ENCODE data around the gene VWA5B1. TPM values are rescaled to one million over a fixed set of nuclear protein-coding genes. Genes with fewer than 3 reads are reported as not detected.

VWA5B1 gene
- polyA plus RNA-seq, 1 donor (not counting 4 experiments of a cell fraction or from before 2014, with no cell fraction given), result not detected

DNA sequence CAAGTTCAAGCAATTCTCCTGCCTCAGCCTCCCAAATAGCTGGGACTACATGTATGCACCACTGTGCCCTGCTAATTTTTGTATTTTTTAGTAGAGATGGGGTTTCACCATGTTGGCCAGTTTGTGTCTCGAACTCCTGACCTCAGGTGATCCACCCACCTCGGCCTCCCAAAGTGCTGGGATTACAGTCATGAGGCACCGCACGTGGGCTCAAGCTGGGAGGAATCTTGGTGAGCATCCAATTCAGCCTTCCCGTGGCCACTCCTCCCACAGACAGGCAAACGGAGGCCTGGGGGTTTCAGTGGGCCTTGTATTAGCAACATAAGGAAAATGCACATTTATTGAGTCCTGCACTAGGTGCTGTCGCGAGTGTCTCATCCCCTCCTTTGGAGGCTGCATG, 24.5 kb upstream of the VWA5B1 start:
- no peaks in the 10 kb centered on the region for H3K9me3 ChIP-seq (ENCODE audit: control insufficient read depth, low read depth, low read length)
- no peaks in the 10 kb centered on the region for H3K79me2 ChIP-seq (ENCODE audit: control insufficient read depth, insufficient read depth, low read length)
- H3K9ac ChIP-seq (ENCODE audit: control insufficient read depth, extremely low read depth, insufficient read depth, low read length), result no peak overlapping the region
- TF ChIP-seq, protein P1, sequence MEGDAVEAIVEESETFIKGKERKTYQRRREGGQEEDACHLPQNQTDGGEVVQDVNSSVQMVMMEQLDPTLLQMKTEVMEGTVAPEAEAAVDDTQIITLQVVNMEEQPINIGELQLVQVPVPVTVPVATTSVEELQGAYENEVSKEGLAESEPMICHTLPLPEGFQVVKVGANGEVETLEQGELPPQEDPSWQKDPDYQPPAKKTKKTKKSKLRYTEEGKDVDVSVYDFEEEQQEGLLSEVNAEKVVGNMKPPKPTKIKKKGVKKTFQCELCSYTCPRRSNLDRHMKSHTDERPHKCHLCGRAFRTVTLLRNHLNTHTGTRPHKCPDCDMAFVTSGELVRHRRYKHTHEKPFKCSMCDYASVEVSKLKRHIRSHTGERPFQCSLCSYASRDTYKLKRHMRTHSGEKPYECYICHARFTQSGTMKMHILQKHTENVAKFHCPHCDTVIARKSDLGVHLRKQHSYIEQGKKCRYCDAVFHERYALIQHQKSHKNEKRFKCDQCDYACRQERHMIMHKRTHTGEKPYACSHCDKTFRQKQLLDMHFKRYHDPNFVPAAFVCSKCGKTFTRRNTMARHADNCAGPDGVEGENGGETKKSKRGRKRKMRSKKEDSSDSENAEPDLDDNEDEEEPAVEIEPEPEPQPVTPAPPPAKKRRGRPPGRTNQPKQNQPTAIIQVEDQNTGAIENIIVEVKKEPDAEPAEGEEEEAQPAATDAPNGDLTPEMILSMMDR (optimal IDR thresholded peaks at IDR 0.05 in 1 of 3, IDR thresholded peaks at IDR 0.05 in 1 of 3, conservative IDR thresholded peaks at IDR 0.05 in 1 of 3; ENCODE audit: extremely low read depth in 1 of 3, insufficient read depth in 2 of 3, low read length in 3 of 3), result no peak
- no peak for TF ChIP-seq EZH2 (IDR thresholded peaks at IDR 0.05; ENCODE audit: low read length)
- no peaks in the 10 kb centered on the region for H3K4me1 ChIP-seq (ENCODE audit: control insufficient read depth, extremely low read depth, insufficient read depth, low read length)
- no peak for DNase-seq (ENCODE audit: low read depth, low spot score)
- H3K4me3 ChIP-seq (ENCODE audit: control insufficient read depth in 2 of 3, extremely low read depth in 1 of 3, insufficient read depth in 2 of 3, low read depth in 1 of 3, low read length in 3 of 3), result no peak overlapping the region
- no peak overlapping the region for H2AFZ ChIP-seq (ENCODE audit: control insufficient read depth, low read length)
- H3K4me2 ChIP-seq (ENCODE audit: control insufficient read depth, extremely low read depth, insufficient read depth, low read depth, low read length), result no peak overlapping the region
- H4K20me1 ChIP-seq (ENCODE audit: control insufficient read depth, extremely low read depth, insufficient read depth, low read length), result no peaks in the 10 kb centered on the region
- dilution Hi-C loops (cut with MboI; ENCODE audit: extremely low pct_ligation_motif_present, low sequenced_read_pairs), result no loop called here
- H3K36me3 ChIP-seq (ENCODE audit: control insufficient read depth in 2 of 2, extremely low read depth in 1 of 2, insufficient read depth in 2 of 2, low read length in 2 of 2), result no peaks in the 10 kb centered on the region
- H3K27ac ChIP-seq (ENCODE audit: control insufficient read depth, insufficient read depth, low read length), result no peak overlapping the region
- H3K9me1 ChIP-seq (ENCODE audit: control insufficient read depth, extremely low read depth, insufficient read depth, low read length), result no peaks in the 10 kb centered on the region
- peaks cover 2% of the 10 kb centered on the region for H3K27me3 ChIP-seq (ENCODE audit: control insufficient read depth, extremely low read depth, insufficient read depth, low read length)
- FAIRE-seq, result no peak

DNA sequence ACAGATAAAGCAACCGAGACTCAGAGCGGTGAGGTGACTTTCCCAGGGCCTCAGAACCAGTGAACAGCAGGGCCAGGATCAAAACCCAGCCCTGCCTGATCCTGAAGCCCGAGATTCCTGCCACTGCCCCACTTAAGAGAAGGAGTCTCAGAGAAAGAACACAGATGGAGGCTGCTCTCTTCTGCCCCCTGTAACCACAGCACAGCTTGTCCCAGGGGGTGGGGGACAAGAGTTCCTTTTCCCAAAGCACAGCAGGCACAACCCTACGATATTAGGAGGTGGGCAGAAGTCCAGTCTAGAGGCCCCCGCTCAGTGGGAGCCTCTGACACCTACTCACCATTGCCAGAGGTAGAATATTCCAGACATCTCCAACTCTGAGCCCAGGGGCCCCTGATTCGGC, 24.0 kb upstream of the VWA5B1 start:
- H3K9me3 ChIP-seq (ENCODE audit: control insufficient read depth, low read depth, low read length), result no peaks in the 10 kb centered on the region
- no peaks in the 10 kb centered on the region for H3K4me1 ChIP-seq (ENCODE audit: control insufficient read depth, extremely low read depth, insufficient read depth, low read length)
- no peak overlapping the region for H3K4me3 ChIP-seq (ENCODE audit: control insufficient read depth in 2 of 3, extremely low read depth in 1 of 3, insufficient read depth in 2 of 3, low read depth in 1 of 3, low read length in 3 of 3)
- H3K9ac ChIP-seq (ENCODE audit: control insufficient read depth, extremely low read depth, insufficient read depth, low read length), result no peak overlapping the region
- no peaks in the 10 kb centered on the region for H4K20me1 ChIP-seq (ENCODE audit: control insufficient read depth, extremely low read depth, insufficient read depth, low read length)
- no peak for FAIRE-seq
- DNase-seq (ENCODE audit: low read depth, low spot score), result no peak
- dilution Hi-C loops (cut with MboI; ENCODE audit: extremely low pct_ligation_motif_present, low sequenced_read_pairs), result no loop called here
- no peak overlapping the region for H3K4me2 ChIP-seq (ENCODE audit: control insufficient read depth, extremely low read depth, insufficient read depth, low read depth, low read length)
- H3K36me3 ChIP-seq (ENCODE audit: control insufficient read depth in 2 of 2, extremely low read depth in 1 of 2, insufficient read depth in 2 of 2, low read length in 2 of 2), result no peaks in the 10 kb centered on the region
- H3K79me2 ChIP-seq (ENCODE audit: control insufficient read depth, insufficient read depth, low read length), result no peaks in the 10 kb centered on the region
- TF ChIP-seq, protein P1 (optimal IDR thresholded peaks at IDR 0.05 in 1 of 3, IDR thresholded peaks at IDR 0.05 in 1 of 3, conservative IDR thresholded peaks at IDR 0.05 in 1 of 3; ENCODE audit: extremely low read depth in 1 of 3, insufficient read depth in 2 of 3, low read length in 3 of 3), result no peak
- no peak overlapping the region for H3K27ac ChIP-seq (ENCODE audit: control insufficient read depth, insufficient read depth, low read length)
- H2AFZ ChIP-seq (ENCODE audit: control insufficient read depth, low read length), result no peak overlapping the region
- peaks cover 2% of the 10 kb centered on the region for H3K27me3 ChIP-seq (ENCODE audit: control insufficient read depth, extremely low read depth, insufficient read depth, low read length)
- H3K9me1 ChIP-seq (ENCODE audit: control insufficient read depth, extremely low read depth, insufficient read depth, low read length), result no peaks in the 10 kb centered on the region

All from keratinocyte (primary cell).